GM12878 (cell line): Measurements from ENCODE around the gene MAPK8IP3. TPM values are rescaled to one million over a fixed set of nuclear protein-coding genes. Genes with fewer than 3 reads are reported as not detected.
"Not testable (repeated sequence)": the region's sequence is repeated elsewhere in the genome, so short reads cannot be mapped to it uniquely, and the experiment has no call there.

Source experiments
- ATAC-seq: fragments of 200-7000 bp; cut with Tn5 transposase; 3 replicates; pipeline ENCODE4 v1.9.1; 2020; ENCODE audit warnings: mild to moderate bottlenecking, moderate library complexity
- BruUV-seq: library from RNA; stranded (reverse); fragments of 400-500 nt; replicated peaks from 2 replicates; lab custom pipeline; 2021; lab: Mats Ljungman, UMichigan
- CTCF ChIA-PET: fragments of 300-600 bp; sonication (Branson Sonifier 250); formaldehyde crosslinking; extraction: SDS; loops from one replicate; lab custom pipeline; 2021; ENCODE audit warnings: inconsistent platforms; lab: Yijun Ruan, JAX
- POLR2A ChIA-PET: fragments of 350-600 bp; formaldehyde crosslinking; extraction: SDS; loops from one replicate; lab custom pipeline; 2021; ENCODE audit warnings: inconsistent platforms; lab: Charles Lee
- RAD21 ChIA-PET: fragments of 300-600 bp; sonication (Branson Sonifier 250); formaldehyde crosslinking; loops from one replicate; lab custom pipeline; 2023; ENCODE audit warnings: antibody characterized with exemption; ENCODE audit not compliant: unreplicated experiment; lab: Charles Lee
- SMC1A ChIA-PET: fragments of 300-600 bp; sonication (Branson Sonifier 250); formaldehyde crosslinking; loops from one replicate; lab custom pipeline; 2023; ENCODE audit not compliant: unreplicated experiment, uncharacterized antibody; lab: Charles Lee
- DNase-seq: peaks from one replicate; pipeline ENCODE4 v3.0.0-alpha.2; 2011; ENCODE audit warnings: low read depth, low spot score
- FAIRE-seq: peaks from 3 replicates; lab custom pipeline; 2011; peaks lifted over from hg19 to GRCh38; lab: Jason Lieb, UNC
- H2AFZ ChIP-seq: 2 replicates; pipeline ENCODE4 v1.6.0; 2011; ENCODE audit warnings: low read depth, low read length, control low read depth; ENCODE audit not compliant: control insufficient read depth
- H3K27ac ChIP-seq: 2 replicates; pipeline ENCODE4 v1.5.1; 2011; ENCODE audit warnings: control low read depth; ENCODE audit not compliant: control insufficient read depth, insufficient read depth
- H3K27me3 ChIP-seq, 2 experiments: replicated peaks in 1 of 2; 2 replicates each; pipeline versions ENCODE4 v1.6.0 to v1.6.1; 2011; ENCODE audit warnings: low read length in 1 of 2; ENCODE audit not compliant: control insufficient read depth in 2 of 2, insufficient read depth in 2 of 2
- H3K36me3 ChIP-seq, 2 experiments: 2 replicates each; pipeline ENCODE4 v1.5.1; 2011; ENCODE audit warnings: low read length in 1 of 2; ENCODE audit not compliant: control insufficient read depth in 2 of 2, insufficient read depth in 2 of 2
- H3K4me1 ChIP-seq: 2 replicates; pipeline ENCODE4 v1.6.1; 2011; ENCODE audit warnings: mild to moderate bottlenecking, low read length, moderate library complexity, mixed read lengths; ENCODE audit not compliant: control insufficient read depth, insufficient read depth
- H3K4me2 ChIP-seq: 2 replicates; pipeline ENCODE4 v1.6.0; 2011; ENCODE audit warnings: control low read depth; ENCODE audit not compliant: control insufficient read depth, insufficient read depth
- H3K4me3 ChIP-seq: fragments of 200-600 bp; sonication (generic); 2 replicates; pipeline ENCODE4 v1.5.1; 2016
- H3K79me2 ChIP-seq: 2 replicates; pipeline ENCODE4 v1.6.0; 2011; ENCODE audit warnings: low read length; ENCODE audit not compliant: control insufficient read depth, insufficient read depth
- H3K9ac ChIP-seq: 2 replicates; pipeline ENCODE4 v1.8.0; 2011; ENCODE audit warnings: low read length, control low read depth, mixed read lengths; ENCODE audit not compliant: control insufficient read depth, insufficient read depth
- H3K9me3 ChIP-seq: replicated peaks from 3 replicates; pipeline ENCODE4 v1.5.1; 2011; ENCODE audit warnings: mild to moderate bottlenecking, low read length; ENCODE audit not compliant: control insufficient read depth, insufficient read depth
- H4K20me1 ChIP-seq: 2 replicates; pipeline ENCODE4 v1.6.0; 2011; ENCODE audit not compliant: control insufficient read depth, insufficient read depth
- EGR1 ChIP-seq, 2 experiments: IDR thresholded peaks; 1 replicate in 1 of 2; 2 replicates in 1 of 2; pipeline ENCODE4 v1.6.1; 2011 to 2012; ENCODE audit warnings: low read depth in 2 of 2, low read length in 2 of 2, borderline replicate concordance in 1 of 2, mild to moderate bottlenecking in 1 of 2, moderate library complexity in 1 of 2
- HDGF ChIP-seq: fragments of 450-650 bp; IDR thresholded peaks from 2 replicates; pipeline ENCODE4 v1.6.1; 2016; ENCODE audit warnings: antibody characterized with exemption
- PAX5 ChIP-seq: IDR thresholded peaks from 2 replicates; pipeline ENCODE4 v1.6.1; 2011; ENCODE audit warnings: low read depth, low read length, borderline replicate concordance
- RUNX3 ChIP-seq: IDR thresholded peaks from 2 replicates; pipeline ENCODE4 v1.6.1; 2012; ENCODE audit warnings: low read length, inconsistent platforms
- STAT1 ChIP-seq: fragments of 450-650 bp; conservative IDR thresholded peaks from 2 replicates; pipeline ENCODE4 v1.6.1; 2014; ENCODE audit warnings: antibody characterized with exemption, mild to moderate bottlenecking
- TCF12 ChIP-seq: IDR thresholded peaks from 2 replicates; pipeline ENCODE4 v1.6.1; 2011; ENCODE audit warnings: low read depth, mild to moderate bottlenecking, low read length
- WRNIP1 ChIP-seq: IDR thresholded peaks from 2 replicates; pipeline ENCODE4 v1.6.1; 2011; ENCODE audit warnings: low read depth, low read length, improper control_type of control experiment, borderline replicate concordance
- WGBS: methylation state at CpG from one replicate; pipeline ENCODE4 v1.1.6; 2016; ENCODE audit warnings: low lambda C conversion rate; ENCODE audit not compliant: insufficient replicate concordance, insufficient coverage; ENCODE audit errors: missing lambda C conversion rate; 5-methylcytosine and 5-hydroxymethylcytosine counted together
- in situ Hi-C: fragments of 300-500 bp; cut with MboI; formaldehyde crosslinking; loops from 9 replicates; pipeline ENCODE4 v1.14.3; 2018; ENCODE audit warnings: mixed read lengths
- intact Hi-C: fragments of 100-400 bp; cut with micrococcal nuclease; formaldehyde crosslinking; loops from one replicate; pipeline ENCODE4 v1.14.2; 2022; ENCODE audit not compliant: unreplicated experiment
- polyA plus RNA-seq, 11 experiments: library from polyadenylated mRNA; depleted of rRNA in 4 of 11; unstranded in 6 of 11; stranded (reverse) in 5 of 11; fragments of >200 nt; fragmentation: Nextera tagmentation in 4 of 11; fragmentation: Illumina TruSeq in 1 of 11; extraction: Ambion mirVana in 4 of 11; extraction: Trizol in 1 of 11; gene quantifications; 1 replicate in 1 of 11; 2 replicates in 10 of 11; pipeline versions ENCODE4 v1.2.1 to v1.2.3, GENCODE V29; 2011 to 2016; ENCODE audit warnings: inconsistent platforms in 2 of 11, missing spikeins in 2 of 11, low read depth in 1 of 11
- total RNA-seq, 4 experiments: library from RNA; depleted of rRNA in 3 of 4; stranded (reverse); fragments of >200 nt in 3 of 4; fragmentation: Illumina TruSeq in 1 of 4; extraction: Trizol in 1 of 4; gene quantifications; 2 replicates each; pipeline versions ENCODE4 v1.2.1 to v1.2.3, GENCODE V29; 2013 to 2021
- TF ChIP-seq, protein P1 (sequence below): fragments of 150-350 bp; IDR thresholded peaks from 2 replicates; pipeline ENCODE4 v1.6.1; 2016; ENCODE audit warnings: low read depth, low read length

Gene MAPK8IP3
- total and polyA plus RNA-seq, 10 of the 15 experiments (the other 5 are each of a cell fraction or from before 2014, with no cell fraction given), result 0.06 to 67.9 (median 18.2) TPM

DNA sequence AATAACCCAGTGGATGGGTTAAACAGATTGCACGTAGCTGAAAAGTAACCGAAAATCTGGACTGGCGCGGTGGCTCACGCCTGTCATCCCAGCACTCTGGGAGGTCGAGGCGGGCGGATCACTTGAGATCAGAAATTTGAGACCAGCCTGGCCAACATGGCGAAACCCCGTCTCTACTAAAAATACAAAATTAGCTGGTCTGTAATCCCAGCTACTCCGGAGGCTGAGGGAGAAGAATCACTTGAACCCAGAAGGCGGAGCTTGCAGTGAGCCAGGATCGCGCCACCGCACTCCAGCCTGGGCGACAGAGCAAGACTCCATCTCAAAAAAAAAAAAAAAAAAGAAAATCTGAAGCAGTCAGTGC, 689 bp upstream of the MAPK8IP3 start:
- in situ Hi-C loops, result not testable (repeated sequence)
- FAIRE-seq, result peak; percentile 13
- RAD21 ChIA-PET, result interaction anchor here (1.0 to 2.3 kb wide), 6 partner anchors 14 to 277 kb away, joined by 3 to 15 read pairs (median 4); partner anchors contain the start of genes JPT2, NUBP2 and SPSB3

GRCh38 chr16:1706386-1707192, 594 bp downstream of the MAPK8IP3 start:
- ChIA-PET CTCF (interaction anchor here (0.6 to 2.0 kb wide), 13 partner anchors 8 to 343 kb away, joined by 3 to 14 read pairs (median 4); partner anchors contain the start of genes EME2, IFT140, JPT2 and NUBP2), RAD21 (interaction anchor here (1.0 to 2.3 kb wide), 4 partner anchors 13 to 96 kb away, joined by 3 to 15 read pairs (median 6); partner anchors contain the start of genes JPT2, NUBP2 and SPSB3), POLR2A (interaction anchor here (0.6 to 2.6 kb wide), 10 partner anchors 9 to 918 kb away, joined by 3 to 15 read pairs (median 6); partner anchors contain the start of genes CHTF18, EME2, IFT140 and JPT2)
- H3K9ac ChIP-seq, result peak overlapping the region; percentile 83
- no TSS peak for BruUV-seq
- H3K9me3 ChIP-seq, result no peaks in the 10 kb centered on the region
- H4K20me1 ChIP-seq, result peaks cover 4% of the 10 kb centered on the region; the same call in 1 of the 2 replicates
- H3K4me3 ChIP-seq, result peak overlapping the region; percentile 97
- WGBS, result under 1% methylated on average over 38 of the region's 62 CpGs
- DNase-seq, result no peak
- ATAC-seq, result peak; percentile 55
- intact Hi-C loops, result loop anchor here (1.0 to 5.0 kb wide), 3 partner anchors 14 to 66 kb away; partner anchors contain the start of genes EME2, JPT2, MRPS34 and NME3
- H3K27ac ChIP-seq, result peak overlapping the region; percentile 84
- TF ChIP-seq TCF12, result 0 out of 2 replicates have a peak, but pooled peaks have one; percentile 37
- 0 out of 2 replicates have a peak, but pooled peaks have one; percentile 2 for TF ChIP-seq PAX5
- TF ChIP-seq STAT1, result 0 out of 2 replicates have a peak, but pooled peaks have one; percentile 4
- TF ChIP-seq, protein P1, sequence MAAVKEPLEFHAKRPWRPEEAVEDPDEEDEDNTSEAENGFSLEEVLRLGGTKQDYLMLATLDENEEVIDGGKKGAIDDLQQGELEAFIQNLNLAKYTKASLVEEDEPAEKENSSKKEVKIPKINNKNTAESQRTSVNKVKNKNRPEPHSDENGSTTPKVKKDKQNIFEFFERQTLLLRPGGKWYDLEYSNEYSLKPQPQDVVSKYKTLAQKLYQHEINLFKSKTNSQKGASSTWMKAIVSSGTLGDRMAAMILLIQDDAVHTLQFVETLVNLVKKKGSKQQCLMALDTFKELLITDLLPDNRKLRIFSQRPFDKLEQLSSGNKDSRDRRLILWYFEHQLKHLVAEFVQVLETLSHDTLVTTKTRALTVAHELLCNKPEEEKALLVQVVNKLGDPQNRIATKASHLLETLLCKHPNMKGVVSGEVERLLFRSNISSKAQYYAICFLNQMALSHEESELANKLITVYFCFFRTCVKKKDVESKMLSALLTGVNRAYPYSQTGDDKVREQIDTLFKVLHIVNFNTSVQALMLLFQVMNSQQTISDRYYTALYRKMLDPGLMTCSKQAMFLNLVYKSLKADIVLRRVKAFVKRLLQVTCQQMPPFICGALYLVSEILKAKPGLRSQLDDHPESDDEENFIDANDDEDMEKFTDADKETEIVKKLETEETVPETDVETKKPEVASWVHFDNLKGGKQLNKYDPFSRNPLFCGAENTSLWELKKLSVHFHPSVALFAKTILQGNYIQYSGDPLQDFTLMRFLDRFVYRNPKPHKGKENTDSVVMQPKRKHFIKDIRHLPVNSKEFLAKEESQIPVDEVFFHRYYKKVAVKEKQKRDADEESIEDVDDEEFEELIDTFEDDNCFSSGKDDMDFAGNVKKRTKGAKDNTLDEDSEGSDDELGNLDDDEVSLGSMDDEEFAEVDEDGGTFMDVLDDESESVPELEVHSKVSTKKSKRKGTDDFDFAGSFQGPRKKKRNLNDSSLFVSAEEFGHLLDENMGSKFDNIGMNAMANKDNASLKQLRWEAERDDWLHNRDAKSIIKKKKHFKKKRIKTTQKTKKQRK, result no peak
- TF ChIP-seq EGR1 (IDR thresholded peaks at IDR 0.05; ENCODE audit: borderline replicate concordance in 1 of 2, low read depth in 2 of 2, low read length in 2 of 2), result peak in 1 of 2 experiments; percentile 79; a peak in 2 of 3 replicates
- peak; percentile 86 for TF ChIP-seq HDGF
- TF ChIP-seq RUNX3, result no peak
- TF ChIP-seq WRNIP1, result no peak
- TF ChIP-seq, all 136 proteins: peak for 5
- peaks cover 35% of the 10 kb centered on the region for H3K79me2 ChIP-seq
- no peaks in the 10 kb centered on the region for H3K27me3 ChIP-seq
- peaks cover 14% of the 10 kb centered on the region for H3K4me1 ChIP-seq
- no peak for FAIRE-seq
- peak overlapping the region; percentile 79 for H3K4me2 ChIP-seq
- H3K36me3 ChIP-seq, result peaks cover 2 to 8% of the 10 kb centered on the region in 2 experiments
- peak overlapping the region; percentile 95 for H2AFZ ChIP-seq
- SMC1A ChIA-PET, result interaction anchor here (1.0 to 1.8 kb wide), 3 partner anchors 11 to 91 kb away, joined by 3 to 4 read pairs (median 4); no protein-coding TSS in a partner anchor
- in situ Hi-C loops, result no loop called here

More for the DNA sequence above, 689 bp upstream of the MAPK8IP3 start:
- peaks cover 35% of the 10 kb centered on the region for H3K79me2 ChIP-seq
- BruUV-seq, H3K9me3 ChIP-seq, DNase-seq, H3K27me3 ChIP-seq, SMC1A ChIA-PET, H4K20me1 ChIP-seq: not testable (repeated sequence)
- peak overlapping the region; percentile 97 for H3K4me3 ChIP-seq
- peaks cover 14% of the 10 kb centered on the region for H3K4me1 ChIP-seq
- WGBS, result 2% methylated on average over 12 of the region's 16 CpGs
- peak; percentile 48 for ATAC-seq
- peak overlapping the region; percentile 92 for H3K9ac ChIP-seq
- peak overlapping the region; percentile 95 for H2AFZ ChIP-seq
- H3K36me3 ChIP-seq, result peaks cover 7 to 17% of the 10 kb centered on the region in 2 experiments
- peak overlapping the region; percentile 52 for H3K4me2 ChIP-seq
- H3K27ac ChIP-seq, result peak overlapping the region; percentile 84
- intact Hi-C loops, result loop anchor here (5.0 kb wide), 1 partner anchor 67 kb away; the partner anchor contains the start of genes EME2, MRPS34 and NME3
- ChIA-PET POLR2A (interaction anchor here (0.6 to 2.6 kb wide), 16 partner anchors 10 to 917 kb away, joined by 3 to 15 read pairs (median 4); partner anchors contain the start of genes CHTF18, IFT140, JPT2 and NUBP2), CTCF (interaction anchor here (0.6 to 2.0 kb wide), 13 partner anchors 10 to 436 kb away, joined by 3 to 14 read pairs (median 4); partner anchors contain the start of genes IFT140, JPT2, NUBP2 and SPSB3)
